IMR-90 (cell line): ENCODE data around the gene HMHB1.

Experiments
- BHLHE40 ChIP-seq: fragments of 150-350 bp; IDR thresholded peaks from 2 replicates; pipeline ENCODE4 v1.6.1; 2016; ENCODE audit warnings: mild to moderate bottlenecking, low read depth, low read length
- CEBPB ChIP-seq: IDR thresholded peaks from 2 replicates; pipeline ENCODE4 v1.6.1; 2012; ENCODE audit warnings: low read depth, low read length, improper control_type of control experiment
- CTCF ChIP-seq: conservative IDR thresholded peaks from 2 replicates; pipeline ENCODE4 v1.5.1; 2012; ENCODE audit warnings: mild to moderate bottlenecking, low read depth, low read length, improper control_type of control experiment
- ELK1 ChIP-seq: fragments of 150-350 bp; IDR thresholded peaks from 2 replicates; pipeline ENCODE4 v1.6.1; 2016; ENCODE audit warnings: low read depth, mild to moderate bottlenecking, low read length, moderate library complexity, borderline replicate concordance
- FOS ChIP-seq: fragments of 150-350 bp; IDR thresholded peaks from 2 replicates; pipeline ENCODE4 v1.6.1; 2016; ENCODE audit warnings: low read depth, low read length
- MAFK ChIP-seq: IDR thresholded peaks from 2 replicates; pipeline ENCODE4 v1.6.1; 2012; ENCODE audit warnings: low read depth, low read length, improper control_type of control experiment
- MAZ ChIP-seq: IDR thresholded peaks from 2 replicates; pipeline ENCODE4 v1.6.1; 2012; ENCODE audit warnings: low read depth, mild to moderate bottlenecking, low read length, improper control_type of control experiment, moderate library complexity, borderline replicate concordance
- MXI1 ChIP-seq: IDR thresholded peaks from 2 replicates; pipeline ENCODE4 v1.6.1; 2012; ENCODE audit warnings: low read depth, mild to moderate bottlenecking, low read length, moderate library complexity, borderline replicate concordance
- NFE2L2 ChIP-seq: fragments of 150-350 bp; IDR thresholded peaks from 2 replicates; pipeline ENCODE4 v1.6.1; 2016; ENCODE audit warnings: low read depth, mild to moderate bottlenecking, low read length
- POLR2A ChIP-seq: IDR thresholded peaks from 2 replicates; pipeline ENCODE4 v1.6.1; 2012; ENCODE audit warnings: mild to moderate bottlenecking, low read depth, low read length
- RAD21 ChIP-seq: IDR thresholded peaks from 2 replicates; pipeline ENCODE4 v1.6.1; 2012; ENCODE audit warnings: low read length, improper control_type of control experiment
- RFX5 ChIP-seq: IDR thresholded peaks from 2 replicates; pipeline ENCODE4 v1.8.0; 2012; ENCODE audit warnings: low read depth, mild to moderate bottlenecking, low read length, moderate library complexity
- SMC3 ChIP-seq: fragments of 150-350 bp; IDR thresholded peaks from 2 replicates; pipeline ENCODE4 v1.6.1; 2016; ENCODE audit warnings: low read depth, mild to moderate bottlenecking, antibody characterized with exemption, low read length, moderate library complexity
- USF2 ChIP-seq: fragments of 150-350 bp; IDR thresholded peaks from 2 replicates; pipeline ENCODE4 v1.6.1; 2017; ENCODE audit warnings: mild to moderate bottlenecking, antibody characterized with exemption, low read length, low read depth

- TF ChIP-seq CTCF (no peak), POLR2A (no peak), SMC3 (no peak), BHLHE40 (no peak), RAD21 (no peak), USF2 (no peak), FOS (no peak), CEBPB (no peak), ELK1 (no peak), MXI1 (no peak), RFX5 (no peak), NFE2L2 (no peak), MAZ (no peak), MAFK (no peak)
Observed at GRCh38 chr5:143812085-143812705, at the start of gene HMHB1.
